Thyroid gland (tissue), 4 donors: Measurements from ENCODE around the gene ADAMTS2. TPM values are rescaled to one million over a fixed set of nuclear protein-coding genes. Genes with fewer than 3 reads are reported as not detected.

Source experiments
- DNase-seq, 2 donors: peaks; one replicate each; pipeline ENCODE4 v3.0.0-alpha.2; 2019
- H3K27ac ChIP-seq, 3 donors: fragments of 200-600 bp; sonication (generic); 1 replicate in 2 of 3; 2 replicates in 1 of 3; pipeline ENCODE4 v1.5.1; 2016 to 2019; ENCODE audit warnings: mild to moderate bottlenecking in 1 of 3, moderate library complexity in 1 of 3
- H3K27me3 ChIP-seq: fragments of 200-600 bp; sonication (generic); one replicate; pipeline ENCODE4 v1.5.1; 2019
- H3K36me3 ChIP-seq, 2 donors: fragments of 200-600 bp; sonication (generic); one replicate each; pipeline ENCODE4 v1.5.1; 2016 to 2019
- H3K4me1 ChIP-seq, 2 donors: fragments of 200-600 bp; sonication (generic); one replicate each; pipeline ENCODE4 v1.5.1; 2017 to 2019
- H3K4me3 ChIP-seq, 3 donors: fragments of 200-600 bp; sonication (generic); replicated peaks in 1 of 3; 1 replicate in 2 of 3; 2 replicates in 1 of 3; pipeline ENCODE4 v1.5.1; 2016; ENCODE audit warnings: mild to moderate bottlenecking in 1 of 3
- H3K9me3 ChIP-seq: fragments of 200-600 bp; sonication (generic); one replicate; pipeline ENCODE4 v1.5.1; 2017
- CTCF ChIP-seq, 6 experiments: fragments of 200-600 bp in 3 of 6; fragments of 450-650 bp in 3 of 6; sonication (generic) in 3 of 6; IDR thresholded peaks; one replicate each; pipeline ENCODE4 v1.5.1; 2016 to 2019; ENCODE audit warnings: antibody characterized with exemption in 6 of 6, mild to moderate bottlenecking in 2 of 6, inconsistent platforms in 1 of 6, moderate library complexity in 1 of 6
- POLR2A ChIP-seq, 2 donors: fragments of 450-650 bp; IDR thresholded peaks; one replicate each; pipeline ENCODE4 v1.6.1; 2017; ENCODE audit warnings: antibody characterized with exemption in 2 of 2, mild to moderate bottlenecking in 2 of 2, moderate library complexity in 1 of 2
- WGBS, 2 donors: methylation state at CpG; one replicate each; pipeline ENCODE4 v1.1.5; 2017; 5-methylcytosine and 5-hydroxymethylcytosine counted together
- intact Hi-C: fragments of 100-400 bp; cut with DNase I; formaldehyde crosslinking; loops from one replicate; pipeline ENCODE4 v1.15.1; 2023
- total RNA-seq, 4 donors: library from RNA; depleted of rRNA; stranded (reverse); fragments of >200 nt; gene quantifications; one replicate each; pipeline ENCODE4 v1.2.3, GENCODE V29; 2016

Gene ADAMTS2
- total RNA-seq, 4 donors from 2014 or later = 3.5 to 16.2 (median 7.3) TPM

- WGBS, 2 donors = 83 to 98% methylated on average over 12 to 18 of the region's 20 CpGs
- no peak overlapping the region for H3K4me3 ChIP-seq
- no peak overlapping the region for H3K27ac ChIP-seq
- no peak for DNase-seq
- H3K9me3 ChIP-seq = no peaks in the 10 kb centered on the region
- intact Hi-C loops = no loop called here
- TF ChIP-seq CTCF (IDR thresholded peaks at IDR 0.05) = no peak
- no peak for TF ChIP-seq POLR2A (IDR thresholded peaks at IDR 0.05)
- no peaks in the 10 kb centered on the region for H3K27me3 ChIP-seq
- no peaks in the 10 kb centered on the region for H3K4me1 ChIP-seq
- no peaks in the 10 kb centered on the region for H3K36me3 ChIP-seq
Observed at GRCh38 chr5:179135441-179136215, 209.6 kb downstream of the ADAMTS2 start.

GRCh38 chr5:179135006-179135405 is 210.3 kb downstream of the ADAMTS2 start:
- DNase-seq = no peak

GRCh38 chr5:179134511-179134910 is 210.8 kb downstream of the ADAMTS2 start:
- H3K27ac ChIP-seq = no peak overlapping the region
- intact Hi-C loops = no loop called here
- H3K9me3 ChIP-seq = no peaks in the 10 kb centered on the region
- no peaks in the 10 kb centered on the region for H3K27me3 ChIP-seq
- no peak overlapping the region for H3K4me3 ChIP-seq
- no peak for TF ChIP-seq POLR2A (IDR thresholded peaks at IDR 0.05)
- WGBS, 2 donors = 91 to 92% methylated on average over 10 to 15 of the region's 16 CpGs
- H3K4me1 ChIP-seq = no peaks in the 10 kb centered on the region
- no peak for DNase-seq
- no peaks in the 10 kb centered on the region for H3K36me3 ChIP-seq

More at GRCh38 chr5:179135006-179135405, 210.3 kb downstream of the ADAMTS2 start:
- no peak overlapping the region for H3K27ac ChIP-seq
- no peaks in the 10 kb centered on the region for H3K27me3 ChIP-seq
- 87 to 91% methylated on average over 12 to 17 of the region's 19 CpGs for WGBS, 2 donors
- H3K36me3 ChIP-seq = no peaks in the 10 kb centered on the region
- no peak overlapping the region for H3K4me3 ChIP-seq
- no peaks in the 10 kb centered on the region for H3K9me3 ChIP-seq
- H3K4me1 ChIP-seq = no peaks in the 10 kb centered on the region
- no peak for TF ChIP-seq POLR2A (IDR thresholded peaks at IDR 0.05)
- TF ChIP-seq CTCF (IDR thresholded peaks at IDR 0.05) = no peak
- intact Hi-C loops = no loop called here

- no peak overlapping the region for H3K4me3 ChIP-seq
- intact Hi-C loops = no loop called here
- H3K36me3 ChIP-seq = no peaks in the 10 kb centered on the region
- H3K27ac ChIP-seq = no peak overlapping the region
- H3K27me3 ChIP-seq = no peaks in the 10 kb centered on the region
- H3K4me1 ChIP-seq = no peaks in the 10 kb centered on the region
- no peaks in the 10 kb centered on the region for H3K9me3 ChIP-seq
- TF ChIP-seq POLR2A (IDR thresholded peaks at IDR 0.05) (no peak), CTCF (IDR thresholded peaks at IDR 0.05) (no peak)
- WGBS, 2 donors = 86 to 87% methylated on average over 17 to 23 of the region's 23 CpGs
- no peak for DNase-seq
Observed at GRCh38 chr5:179132586-179133355, 212.5 kb downstream of the ADAMTS2 start.

GRCh38 chr5:179131886-179132585 is 213.2 kb downstream of the ADAMTS2 start:
- Histone ChIP-seq H3K4me1 (no peaks in the 10 kb centered on the region), H3K27me3 (no peaks in the 10 kb centered on the region), H3K4me3 (no peak overlapping the region), H3K27ac (no peak overlapping the region), H3K9me3 (no peaks in the 10 kb centered on the region), H3K36me3 (no peaks in the 10 kb centered on the region)
- DNase-seq = no peak
- 82 to 86% methylated on average over 11 to 15 of the region's 15 CpGs for WGBS, 2 donors
- no peak for TF ChIP-seq POLR2A (IDR thresholded peaks at IDR 0.05)
- TF ChIP-seq CTCF (IDR thresholded peaks at IDR 0.05) = no peak
- intact Hi-C loops = no loop called here
